Heart left ventricle (tissue), 13 donors: ENCODE measurements around the gene EPHA6.

Experiments
- CTCF ChIP-seq, 12 donors: fragments of 200-600 bp; sonication (generic) in 4 of 12; IDR thresholded peaks; one replicate each; pipeline versions ENCODE4 v1.5.0 to v1.8.0; 2018 to 2022; ENCODE audit warnings: antibody characterized with exemption in 12 of 12, mild to moderate bottlenecking in 5 of 12
- POLR2A ChIP-seq, 2 donors: fragments of 450-650 bp; IDR thresholded peaks; one replicate each; pipeline ENCODE4 v1.6.1; 2017; ENCODE audit warnings: antibody characterized with exemption in 2 of 2, mild to moderate bottlenecking in 2 of 2, moderate library complexity in 2 of 2
- donor health status: ischemic (EF 13 %, LVEDD 7.1; RV severe dilation, severe dysfunction).
- donor health status: DM: no; HTN: yes; CAD: no.
- donor health status: DM: no; HTN: no; CAD: no.
- donor health status: ischemic (EF 25% LVEDD 6.9; RV normal size, moderate dysfunction).
- donor health status: ischemic (EF 25% LVEDD 5.7; RV mildly dilated, moderate dysfunction).
- donor health status: ischemic (EF 35%, LVEDD 5.7; RV mildly dilated, moderate dysfunction).
- donor health status: nonischemic (EF 11% LVEDD 7.7; RV severe dilation, severe dysfunction).
- donor health status: DM: yes; HTN: yes; CAD: no.
- donor health status: PGD.
- donor health status: ischemic (EF 29% LVEDD 5.4; RV normal size, mild dysfunction).
- donor health status: nonischemic (EF 23%, LVEDD 6.1; RV moderate dilation, normal function).

- TF ChIP-seq POLR2A (IDR thresholded peaks at IDR 0.05): no peak
- no peak for TF ChIP-seq CTCF (IDR thresholded peaks at IDR 0.05)
Measured at GRCh38 chr3:97125902-97126499, 311.6 kb downstream of the EPHA6 start.
